ENCODE measurements around the gene LPP. TPM values are rescaled to one million over a fixed set of nuclear protein-coding genes. Genes with fewer than 3 reads are reported as not detected.

The LPP gene
- total RNA-seq, 6 experiments from 2014 or later = 41.5 to 90.5 (median 69.5) TPM

GRCh38 chr3:188323067-188323842 lies 169.3 kb downstream of the LPP start:
- DNase-seq (no peak), ATAC-seq (peak in 1 of 4 donors; percentile 20)
- H3K27ac ChIP-seq = no peak overlapping the region
- H3K9me3 ChIP-seq = no peaks in the 10 kb centered on the region
- no peaks in the 10 kb centered on the region for H3K27me3 ChIP-seq
- WGBS (ENCODE audit: insufficient coverage, low coverage, low lambda C conversion rate, missing lambda C conversion rate) = 80% methylated on average over 6 of the region's 6 CpGs
- H3K4me1 ChIP-seq = peaks cover 0 to 12% (median 0%) of the 10 kb centered on the region in 4 donors
- TF ChIP-seq POLR2A (IDR thresholded peaks at IDR 0.05) (no peak), CTCF (IDR thresholded peaks at IDR 0.05) (no peak)
- H3K4me3 ChIP-seq = no peak overlapping the region
- H3K36me3 ChIP-seq = no peaks in the 10 kb centered on the region
- intact Hi-C loops (cut with DNase I) = no loop called here

- peak in 2 of 4 donors; percentile 28 to 60 for ATAC-seq
- Histone ChIP-seq H3K27ac (no peak overlapping the region), H3K4me3 (no peak overlapping the region), H3K36me3 (no peaks in the 10 kb centered on the region), H3K27me3 (no peaks in the 10 kb centered on the region), H3K4me1 (peaks cover 0 to 11% (median 0%) of the 10 kb centered on the region in 4 donors), H3K9me3 (no peaks in the 10 kb centered on the region)
- intact Hi-C loops (cut with DNase I) = no loop called here
- whole genome bisulfite sequencing (ENCODE audit: insufficient coverage, low coverage, low lambda C conversion rate, missing lambda C conversion rate) = 73% methylated on average over 9 of the region's 9 CpGs
- DNase-seq = no peak
- TF ChIP-seq POLR2A (IDR thresholded peaks at IDR 0.05) = no peak
- no peak for TF ChIP-seq CTCF (IDR thresholded peaks at IDR 0.05)
Observed at GRCh38 chr3:188326111-188326510, 172.2 kb downstream of the LPP start.

- TF ChIP-seq POLR2A (IDR thresholded peaks at IDR 0.05) (no peak), CTCF (IDR thresholded peaks at IDR 0.05) (no peak)
- ATAC-seq = peak in 2 of 4 donors; percentile 22 to 50
- no peak for DNase-seq
- no peaks in the 10 kb centered on the region for H3K27me3 ChIP-seq
- H3K4me1 ChIP-seq = peaks cover 0 to 6% (median 0%) of the 10 kb centered on the region in 4 donors
- H3K9me3 ChIP-seq = no peaks in the 10 kb centered on the region
- H3K27ac ChIP-seq = no peak overlapping the region
- WGBS (ENCODE audit: insufficient coverage, low coverage, low lambda C conversion rate, missing lambda C conversion rate) = 63% methylated on average over 4 of the region's 4 CpGs
- intact Hi-C loops (cut with DNase I) = no loop called here
- no peaks in the 10 kb centered on the region for H3K36me3 ChIP-seq
- no peak overlapping the region for H3K4me3 ChIP-seq
Observed at GRCh38 chr3:188326968-188327367, 173.0 kb downstream of the LPP start.

GRCh38 chr3:188327433-188327832 lies 173.5 kb downstream of the LPP start:
- TF ChIP-seq POLR2A (IDR thresholded peaks at IDR 0.05) (no peak), CTCF (IDR thresholded peaks at IDR 0.05) (no peak)
- no peaks in the 10 kb centered on the region for H3K27me3 ChIP-seq
- DNase-seq = no peak
- no peaks in the 10 kb centered on the region for H3K9me3 ChIP-seq
- H3K4me1 ChIP-seq = peaks cover 0 to 6% (median 0%) of the 10 kb centered on the region in 4 donors
- H3K4me3 ChIP-seq = no peak overlapping the region
- ATAC-seq = no peak
- WGBS (ENCODE audit: insufficient coverage, low coverage, low lambda C conversion rate, missing lambda C conversion rate) = 82% methylated on average over 2 of the region's 2 CpGs
- H3K36me3 ChIP-seq = no peaks in the 10 kb centered on the region
- H3K27ac ChIP-seq = no peak overlapping the region
- intact Hi-C loops (cut with DNase I) = no loop called here

Measured in right lobe of liver (tissue), 6 donors.